H9 (cell line): ENCODE measurements around the gene SIRPB1. TPM values are rescaled to one million over a fixed set of nuclear protein-coding genes. Genes with fewer than 3 reads are reported as not detected.

Experiments used
- DNase-seq: peaks from one replicate; pipeline ENCODE4 v3.0.0-alpha.2; 2017
- H2AFZ ChIP-seq: one replicate; pipeline ENCODE4 v1.6.1; 2013; ENCODE audit warnings: mild to moderate bottlenecking, low read length, control low read depth, moderate library complexity
- H2AK5ac ChIP-seq: 2 replicates; pipeline ENCODE4 v1.6.1; 2013; ENCODE audit warnings: low read length, control low read depth, mixed read lengths; ENCODE audit not compliant: insufficient read length
- H2BK120ac ChIP-seq: one replicate; pipeline ENCODE4 v1.6.1; 2013; ENCODE audit warnings: low read depth, mild to moderate bottlenecking, low read length, control low read depth, inconsistent platforms; ENCODE audit not compliant: poor library complexity, severe bottlenecking
- H2BK12ac ChIP-seq: 2 replicates; pipeline ENCODE4 v1.6.1; 2013; ENCODE audit warnings: low read length, control low read depth, mixed read lengths, low read depth; ENCODE audit not compliant: insufficient read length
- H2BK15ac ChIP-seq: 2 replicates; pipeline ENCODE4 v1.6.1; 2013; ENCODE audit warnings: low read depth, low read length, control low read depth
- H2BK20ac ChIP-seq: one replicate; pipeline ENCODE4 v1.6.1; 2013; ENCODE audit warnings: low read depth, mild to moderate bottlenecking, low read length, control low read depth, inconsistent platforms; ENCODE audit not compliant: poor library complexity, severe bottlenecking
- H2BK5ac ChIP-seq: 2 replicates; pipeline ENCODE4 v1.6.1; 2013; ENCODE audit warnings: low read length, control low read depth, mixed read lengths; ENCODE audit not compliant: insufficient read length
- H3K14ac ChIP-seq: 2 replicates; pipeline ENCODE4 v1.6.1; 2013; ENCODE audit warnings: low read length, control low read depth; ENCODE audit not compliant: insufficient read depth
- H3K18ac ChIP-seq: 2 replicates; pipeline ENCODE4 v1.6.1; 2013; ENCODE audit warnings: low read depth, mild to moderate bottlenecking, mixed read lengths, low read length, control low read depth; ENCODE audit not compliant: insufficient read length
- H3K23ac ChIP-seq: 2 replicates; pipeline ENCODE4 v1.6.1; 2013; ENCODE audit warnings: low read length, control low read depth, mixed read lengths, low read depth; ENCODE audit not compliant: insufficient read length
- H3K23me2 ChIP-seq: 2 replicates; pipeline ENCODE4 v1.6.1; 2013; ENCODE audit warnings: low read depth, mild to moderate bottlenecking, mixed read lengths, low read length, control low read depth; ENCODE audit not compliant: insufficient read length, poor library complexity, severe bottlenecking
- H3K27ac ChIP-seq: 2 replicates; pipeline ENCODE4 v1.5.1; 2013; ENCODE audit warnings: low read length, control low read depth, mixed read lengths, low read depth; ENCODE audit not compliant: insufficient read length
- H3K27me3 ChIP-seq: 2 replicates; pipeline ENCODE4 v1.6.1; 2013; ENCODE audit warnings: low read length, control low read depth, inconsistent platforms; ENCODE audit not compliant: insufficient read depth
- H3K4ac ChIP-seq: 2 replicates; pipeline ENCODE4 v1.6.1; 2013; ENCODE audit warnings: low read depth, mild to moderate bottlenecking, control low read depth, inconsistent platforms, low read length, moderate library complexity
- H3K4me1 ChIP-seq: 2 replicates; pipeline ENCODE4 v1.6.1; 2013; ENCODE audit warnings: low read length, control low read depth, inconsistent platforms; ENCODE audit not compliant: insufficient read depth
- H3K4me2 ChIP-seq: 2 replicates; pipeline ENCODE4 v1.6.1; 2013; ENCODE audit warnings: low read length, control low read depth, mixed read lengths; ENCODE audit not compliant: insufficient read length, insufficient read depth
- H3K56ac ChIP-seq: 2 replicates; pipeline ENCODE4 v1.6.1; 2013; ENCODE audit warnings: low read depth, mild to moderate bottlenecking, mixed read lengths, low read length, control low read depth; ENCODE audit not compliant: insufficient read length
- H3K79me1 ChIP-seq: 2 replicates; pipeline ENCODE4 v1.6.1; 2013; ENCODE audit warnings: low read depth, mild to moderate bottlenecking, moderate library complexity, low read length, control low read depth, inconsistent platforms; ENCODE audit not compliant: insufficient read depth, poor library complexity, severe bottlenecking
- H3K79me2 ChIP-seq: 2 replicates; pipeline ENCODE4 v1.6.1; 2013; ENCODE audit warnings: low read length, control low read depth, inconsistent platforms; ENCODE audit not compliant: insufficient read depth
- H3K9ac ChIP-seq: 2 replicates; pipeline ENCODE4 v1.6.1; 2013; ENCODE audit warnings: low read length, control low read depth, mixed read lengths; ENCODE audit not compliant: insufficient read length; ENCODE audit errors: extremely low read depth
- H3K9me3 ChIP-seq: one replicate; pipeline ENCODE4 v1.6.1; 2013; ENCODE audit warnings: low read depth, low read length, inconsistent platforms; ENCODE audit not compliant: control insufficient read depth
- H3T11ph ChIP-seq: one replicate; pipeline ENCODE4 v1.6.1; 2013; ENCODE audit warnings: mild to moderate bottlenecking, low read length, control low read depth, inconsistent platforms
- H4K20me1 ChIP-seq: one replicate; pipeline ENCODE4 v1.6.1; 2013; ENCODE audit not compliant: control insufficient read depth, insufficient read length, insufficient read depth
- H4K5ac ChIP-seq: 2 replicates; pipeline ENCODE4 v1.6.1; 2013; ENCODE audit warnings: low read depth, mild to moderate bottlenecking, mixed read lengths, low read length, control low read depth; ENCODE audit not compliant: insufficient read length
- H4K8ac ChIP-seq: replicated peaks from 2 replicates; pipeline ENCODE4 v1.6.1; 2013; ENCODE audit warnings: low read length, control low read depth, mixed read lengths, low read depth; ENCODE audit not compliant: insufficient read length
- H4K91ac ChIP-seq: 2 replicates; pipeline ENCODE4 v1.6.1; 2013; ENCODE audit warnings: low read depth, mild to moderate bottlenecking, moderate library complexity, mixed read lengths, low read length, control low read depth; ENCODE audit not compliant: insufficient read length
- H3K27ac Mint-ChIP-seq, 3 experiments: 2 replicates in 2 of 3; 3 replicates in 1 of 3; pipeline ENCODE4 v1.8.0; 2020 to 2021; ENCODE audit warnings: mixed read lengths in 3 of 3, mild to moderate bottlenecking in 1 of 3, moderate library complexity in 1 of 3
- H3K27me3 Mint-ChIP-seq: 2 replicates; pipeline ENCODE4 v1.8.0; 2021; ENCODE audit warnings: low read depth, mild to moderate bottlenecking, moderate library complexity, mixed read lengths
- H3K36me3 Mint-ChIP-seq, 3 experiments: 2 replicates in 2 of 3; 3 replicates in 1 of 3; pipeline ENCODE4 v1.8.0; 2020 to 2021; ENCODE audit warnings: low read depth in 3 of 3, mixed read lengths in 3 of 3; ENCODE audit not compliant: insufficient read depth in 1 of 3
- H3K4me1 Mint-ChIP-seq, 2 experiments: 2 replicates each; pipeline ENCODE4 v1.8.0; 2020; ENCODE audit warnings: mixed read lengths in 2 of 2
- H3K4me3 Mint-ChIP-seq, 2 experiments: 2 replicates in 1 of 2; 3 replicates in 1 of 2; pipeline ENCODE4 v1.8.0; 2020 to 2021; ENCODE audit warnings: mild to moderate bottlenecking in 2 of 2, mixed read lengths in 2 of 2, moderate library complexity in 1 of 2
- H3K9me3 Mint-ChIP-seq, 2 experiments: 2 replicates in 1 of 2; 3 replicates in 1 of 2; pipeline ENCODE4 v1.8.0; 2020; ENCODE audit warnings: mild to moderate bottlenecking in 2 of 2, mixed read lengths in 2 of 2, moderate library complexity in 1 of 2
- WGBS: extraction: QIAGEN DNeasy Blood & Tissue Kit; methylation state at CpG from one replicate; pipeline ENCODE4 v1.1.7; 2013; ENCODE audit warnings: missing lambda C conversion rate, low lambda C conversion rate, mixed read lengths; ENCODE audit not compliant: insufficient read length; ENCODE audit errors: extremely low coverage; 5-methylcytosine and 5-hydroxymethylcytosine counted together
- total RNA-seq: library from RNA; stranded (reverse); gene quantifications from 2 replicates; pipeline ENCODE4 v1.2.1, GENCODE V29; 2021
- TF ChIP-seq, protein P1 (sequence below): fragments of 200-600 bp; sonication (generic); conservative IDR thresholded peaks from 3 replicates; pipeline ENCODE4 v1.8.0; 2021; ENCODE audit warnings: antibody characterized with exemption, mild to moderate bottlenecking

The SIRPB1 gene
- total RNA-seq, 1 experiment from 2014 or later, result 1.0 TPM

- Histone ChIP-seq H3K27ac (no peak overlapping the region), H3K9ac (no peak overlapping the region), H3K9me3 (no peaks in the 10 kb centered on the region), H2BK20ac (no peak overlapping the region), H3K4me1 (no peaks in the 10 kb centered on the region; the same call in 1 of the 2 replicates), H2BK5ac (no peak overlapping the region), H3K23ac (no peak overlapping the region), H3K4me2 (no peak overlapping the region), H4K5ac (no peak overlapping the region), H3K18ac (no peak overlapping the region), H3K23me2 (no peaks in the 10 kb centered on the region), H2BK120ac (no peak overlapping the region), H3K4ac (no peak overlapping the region), H4K20me1 (no peaks in the 10 kb centered on the region), H3K14ac (no peak overlapping the region), H2BK12ac (no peak overlapping the region), H4K91ac (no peak overlapping the region), H3K79me2 (no peaks in the 10 kb centered on the region), H3K56ac (no peak overlapping the region), H3K79me1 (no peaks in the 10 kb centered on the region), H3K27me3 (no peaks in the 10 kb centered on the region), H4K8ac (no peak overlapping the region), H2AFZ (no peak overlapping the region), H2AK5ac (no peak overlapping the region), H2BK15ac (no peak overlapping the region), H3T11ph (no peak overlapping the region)
- DNase-seq, result no peak
- WGBS, result no CpG with 5 or more reads among the region's 2 CpGs
- Mint-ChIP-seq H3K4me3 (no peak overlapping the region), H3K27me3 (peaks cover 5% of the 10 kb centered on the region), H3K4me1 (peaks cover 7 to 13% of the 10 kb centered on the region in 2 experiments), H3K27ac (no peak overlapping the region), H3K36me3 (peaks cover 0 to 4% (median 0%) of the 10 kb centered on the region in 3 experiments; a peak in 2 of 7 replicates), H3K9me3 (peaks cover 13% of the 10 kb centered on the region in 2 experiments; a peak in 4 of 5 replicates)
- TF ChIP-seq, protein P1, sequence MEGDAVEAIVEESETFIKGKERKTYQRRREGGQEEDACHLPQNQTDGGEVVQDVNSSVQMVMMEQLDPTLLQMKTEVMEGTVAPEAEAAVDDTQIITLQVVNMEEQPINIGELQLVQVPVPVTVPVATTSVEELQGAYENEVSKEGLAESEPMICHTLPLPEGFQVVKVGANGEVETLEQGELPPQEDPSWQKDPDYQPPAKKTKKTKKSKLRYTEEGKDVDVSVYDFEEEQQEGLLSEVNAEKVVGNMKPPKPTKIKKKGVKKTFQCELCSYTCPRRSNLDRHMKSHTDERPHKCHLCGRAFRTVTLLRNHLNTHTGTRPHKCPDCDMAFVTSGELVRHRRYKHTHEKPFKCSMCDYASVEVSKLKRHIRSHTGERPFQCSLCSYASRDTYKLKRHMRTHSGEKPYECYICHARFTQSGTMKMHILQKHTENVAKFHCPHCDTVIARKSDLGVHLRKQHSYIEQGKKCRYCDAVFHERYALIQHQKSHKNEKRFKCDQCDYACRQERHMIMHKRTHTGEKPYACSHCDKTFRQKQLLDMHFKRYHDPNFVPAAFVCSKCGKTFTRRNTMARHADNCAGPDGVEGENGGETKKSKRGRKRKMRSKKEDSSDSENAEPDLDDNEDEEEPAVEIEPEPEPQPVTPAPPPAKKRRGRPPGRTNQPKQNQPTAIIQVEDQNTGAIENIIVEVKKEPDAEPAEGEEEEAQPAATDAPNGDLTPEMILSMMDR, result no peak
Measured at GRCh38 chr20:1637755-1638154, 17.9 kb upstream of the SIRPB1 start.
